Skeletal muscle satellite cell (primary cell): Measurements from ENCODE around the gene PRRG2.

ENCODE experiments used
- H3K27me3 ChIP-seq: 2 replicates; pipeline ENCODE4 v1.7.0; 2013; ENCODE audit warnings: low read length; ENCODE audit not compliant: control insufficient read depth, insufficient read depth
- H3K36me3 ChIP-seq: 2 replicates; pipeline ENCODE4 v1.7.0; 2013; ENCODE audit warnings: mild to moderate bottlenecking, control low read depth, low read length; ENCODE audit not compliant: insufficient read depth
- H3K4me1 ChIP-seq: 2 replicates; pipeline ENCODE4 v1.7.0; 2013; ENCODE audit warnings: low read length; ENCODE audit not compliant: control insufficient read depth, insufficient read depth
- H3K4me2 ChIP-seq: 2 replicates; pipeline ENCODE4 v1.7.0; 2013; ENCODE audit warnings: mild to moderate bottlenecking, low read length
- H3K4me3 ChIP-seq: 2 replicates; pipeline ENCODE4 v1.7.0; 2013; ENCODE audit warnings: low read length
- H3K9ac ChIP-seq: 2 replicates; pipeline ENCODE4 v1.7.0; 2013; ENCODE audit warnings: mild to moderate bottlenecking, low read depth, low read length, moderate library complexity
- H3K9me3 ChIP-seq: replicated peaks from 2 replicates; pipeline ENCODE4 v1.7.0; 2013; ENCODE audit warnings: mild to moderate bottlenecking, control low read depth, low read length

PRRG2 gene

GRCh38 chr19:49574206-49574755 is 6.8 kb upstream of the PRRG2 start:
- H3K4me2 ChIP-seq: no peak overlapping the region
- no peaks in the 10 kb centered on the region for H3K27me3 ChIP-seq
- peaks cover 15% of the 10 kb centered on the region for H3K36me3 ChIP-seq
- H3K4me1 ChIP-seq: peaks cover 30% of the 10 kb centered on the region
- no peaks in the 10 kb centered on the region for H3K9me3 ChIP-seq
- no peak overlapping the region for H3K9ac ChIP-seq
- H3K4me3 ChIP-seq: no peak overlapping the region

- H3K4me3 ChIP-seq: peak overlapping the region; percentile 85
- no peaks in the 10 kb centered on the region for H3K9me3 ChIP-seq
- H3K4me2 ChIP-seq: peak overlapping the region; percentile 87
- H3K27me3 ChIP-seq: no peaks in the 10 kb centered on the region
- H3K9ac ChIP-seq: peak overlapping the region; percentile 85
- H3K36me3 ChIP-seq: peaks cover 9% of the 10 kb centered on the region
- peaks cover 19% of the 10 kb centered on the region for H3K4me1 ChIP-seq
Observed at GRCh38 chr19:49579193-49579592, 1.9 kb upstream of the PRRG2 start.

- Histone ChIP-seq H3K9ac (peak overlapping the region; percentile 85), H3K4me3 (peak overlapping the region; percentile 85), H3K27me3 (no peaks in the 10 kb centered on the region), H3K4me1 (peaks cover 16% of the 10 kb centered on the region), H3K36me3 (peaks cover 8% of the 10 kb centered on the region), H3K4me2 (peak overlapping the region; percentile 87), H3K9me3 (no peaks in the 10 kb centered on the region)
Observed at GRCh38 chr19:49579947-49580263, 1.2 kb upstream of the PRRG2 start.

- Histone ChIP-seq H3K9ac (peak within 1 kb of the TSS; percentile 85), H3K4me2 (peak within 1 kb of the TSS; percentile 87), H3K36me3 (peaks cover 5% of the 10 kb centered on the region), H3K4me3 (peak within 1 kb of the TSS; percentile 85), H3K4me1 (peaks cover 16% of the 10 kb centered on the region), H3K27me3 (no peaks in the 10 kb centered on the region), H3K9me3 (no peaks in the 10 kb centered on the region)
Observed at GRCh38 chr19:49580264-49581006, 681 bp upstream of the PRRG2 start, which contains the start of gene NOSIP. Gene NOSIP (minus strand): TSS chr19:49580556. CDS start chr19:49560691, 19,865 bp downstream.

- Histone ChIP-seq H3K27me3 (no peaks in the 10 kb centered on the region), H3K4me3 (no peak overlapping the region), H3K4me2 (no peak overlapping the region), H3K9me3 (no peaks in the 10 kb centered on the region), H3K4me1 (peaks cover 16% of the 10 kb centered on the region), H3K36me3 (no peaks in the 10 kb centered on the region), H3K9ac (no peak overlapping the region)
Observed at GRCh38 chr19:49583239-49583638, 2.1 kb downstream of the PRRG2 start.

GRCh38 chr19:49585023-49585422 is 3.9 kb downstream of the PRRG2 start:
- no peak overlapping the region for H3K9ac ChIP-seq
- no peaks in the 10 kb centered on the region for H3K36me3 ChIP-seq
- H3K4me2 ChIP-seq: no peak overlapping the region
- H3K4me3 ChIP-seq: no peak overlapping the region
- H3K9me3 ChIP-seq: no peaks in the 10 kb centered on the region
- peaks cover 5% of the 10 kb centered on the region for H3K4me1 ChIP-seq
- no peaks in the 10 kb centered on the region for H3K27me3 ChIP-seq

- Histone ChIP-seq H3K4me1 (peaks cover 8% of the 10 kb centered on the region), H3K9ac (no peak overlapping the region), H3K27me3 (no peaks in the 10 kb centered on the region), H3K36me3 (no peaks in the 10 kb centered on the region), H3K4me2 (no peak overlapping the region), H3K4me3 (no peak overlapping the region), H3K9me3 (no peaks in the 10 kb centered on the region)
Observed at GRCh38 chr19:49587227-49587626, 6.1 kb downstream of the PRRG2 start.

GRCh38 chr19:49588365-49589122 is 7.4 kb downstream of the PRRG2 start:
- H3K4me2 ChIP-seq: no peak overlapping the region

GRCh38 chr19:49589502-49589905 is 8.4 kb downstream of the PRRG2 start:
- H3K27me3 ChIP-seq: no peaks in the 10 kb centered on the region
- no peaks in the 10 kb centered on the region for H3K9me3 ChIP-seq
- H3K4me1 ChIP-seq: peaks cover 25% of the 10 kb centered on the region
- peaks cover 8% of the 10 kb centered on the region for H3K36me3 ChIP-seq
- H3K4me3 ChIP-seq: no peak overlapping the region
- H3K9ac ChIP-seq: no peak overlapping the region
- no peak overlapping the region for H3K4me2 ChIP-seq

More at GRCh38 chr19:49588365-49589122, 7.4 kb downstream of the PRRG2 start:
- no peaks in the 10 kb centered on the region for H3K9me3 ChIP-seq
- H3K4me1 ChIP-seq: peaks cover 16% of the 10 kb centered on the region
- H3K4me3 ChIP-seq: no peak overlapping the region
- no peaks in the 10 kb centered on the region for H3K36me3 ChIP-seq
- H3K27me3 ChIP-seq: no peaks in the 10 kb centered on the region
- H3K9ac ChIP-seq: no peak overlapping the region

- Histone ChIP-seq H3K36me3 (peaks cover 11% of the 10 kb centered on the region), H3K9ac (peak overlapping the region; percentile 87), H3K4me3 (peak overlapping the region; percentile 72), H3K9me3 (no peaks in the 10 kb centered on the region), H3K4me2 (peak overlapping the region; percentile 100), H3K27me3 (no peaks in the 10 kb centered on the region), H3K4me1 (peaks cover 25% of the 10 kb centered on the region)
Observed at GRCh38 chr19:49590071-49590970, 9.2 kb downstream of the PRRG2 start.
